ENCODE results near the gene HINT3. TPM values are rescaled to one million over a fixed set of nuclear protein-coding genes. Genes with fewer than 3 reads are reported as not detected.

The HINT3 gene
- total RNA-seq, 1 donor from 2014 or later, result 11.8 TPM

- H3K9me3 Mint-ChIP-seq (ENCODE audit: unreplicated experiment), result no peaks in the 10 kb centered on the region
- H3K4me3 Mint-ChIP-seq (ENCODE audit: unreplicated experiment), result peak overlapping the region; percentile 75
- no peaks in the 10 kb centered on the region for H3K27me3 ChIP-seq (ENCODE audit: insufficient read depth, low read length)
- peak overlapping the region; percentile 35 for H3K4me3 ChIP-seq (ENCODE audit: insufficient read depth, low read depth, low read length)
- DNase-seq (ENCODE audit: low read depth), result peak; percentile 82
- H3K9me3 ChIP-seq (ENCODE audit: insufficient read depth, low read depth, low read length), result no peaks in the 10 kb centered on the region
- H3K27ac ChIP-seq (ENCODE audit: low read depth, low read length), result no peak overlapping the region
- H3K27me3 Mint-ChIP-seq (ENCODE audit: low read depth, unreplicated experiment), result no peaks in the 10 kb centered on the region
- peaks cover 11% of the 10 kb centered on the region for H3K4me1 Mint-ChIP-seq (ENCODE audit: low read depth, unreplicated experiment)
- H3K79me2 ChIP-seq (ENCODE audit: insufficient read depth, low read length), result no peaks in the 10 kb centered on the region
- no peak for FAIRE-seq
- no peaks in the 10 kb centered on the region for H4K20me1 ChIP-seq (ENCODE audit: insufficient read depth, low read length)
- TF ChIP-seq EZH2 (IDR thresholded peaks at IDR 0.05; ENCODE audit: insufficient read depth, low read length) (no peak), CTCF (IDR thresholded peaks at IDR 0.05; ENCODE audit: insufficient read depth, low read depth, low read length) (no peak)
- H3K36me3 ChIP-seq (ENCODE audit: insufficient read depth, low read length), result peaks cover 4% of the 10 kb centered on the region
- H3K4me1 ChIP-seq (ENCODE audit: insufficient read depth, low read length), result peaks cover 3% of the 10 kb centered on the region
- H3K9ac ChIP-seq (ENCODE audit: low read length), result peak overlapping the region; percentile 54
- H3K4me2 ChIP-seq (ENCODE audit: low read length), result peak overlapping the region; percentile 72
- H3K36me3 Mint-ChIP-seq (ENCODE audit: low read depth, unreplicated experiment), result peaks cover 26% of the 10 kb centered on the region
- H2AFZ ChIP-seq (ENCODE audit: low read depth, low read length), result no peak overlapping the region
- peak overlapping the region; percentile 58 for H3K27ac Mint-ChIP-seq (ENCODE audit: unreplicated experiment)
These were observed 37.6 kb upstream of the HINT3 start for GRCh38 chr6:125918681-125919566.

GRCh38 chr6:125919618-125920017 lies 37.0 kb upstream of the HINT3 start:
- Mint-ChIP-seq H3K9me3 (ENCODE audit: unreplicated experiment) (no peaks in the 10 kb centered on the region), H3K27me3 (ENCODE audit: low read depth, unreplicated experiment) (no peaks in the 10 kb centered on the region), H3K4me1 (ENCODE audit: low read depth, unreplicated experiment) (peaks cover 11% of the 10 kb centered on the region), H3K36me3 (ENCODE audit: low read depth, unreplicated experiment) (peaks cover 26% of the 10 kb centered on the region), H3K27ac (ENCODE audit: unreplicated experiment) (no peak overlapping the region), H3K4me3 (ENCODE audit: unreplicated experiment) (peak overlapping the region; percentile 75)
- Histone ChIP-seq H3K27me3 (ENCODE audit: insufficient read depth, low read length) (no peaks in the 10 kb centered on the region), H3K4me2 (ENCODE audit: low read length) (peak overlapping the region; percentile 72), H3K4me3 (ENCODE audit: insufficient read depth, low read depth, low read length) (no peak overlapping the region), H3K79me2 (ENCODE audit: insufficient read depth, low read length) (no peaks in the 10 kb centered on the region), H3K27ac (ENCODE audit: low read depth, low read length) (no peak overlapping the region), H3K9ac (ENCODE audit: low read length) (peak overlapping the region; percentile 54), H4K20me1 (ENCODE audit: insufficient read depth, low read length) (no peaks in the 10 kb centered on the region), H3K36me3 (ENCODE audit: insufficient read depth, low read length) (peaks cover 7% of the 10 kb centered on the region), H2AFZ (ENCODE audit: low read depth, low read length) (no peak overlapping the region), H3K4me1 (ENCODE audit: insufficient read depth, low read length) (no peaks in the 10 kb centered on the region), H3K9me3 (ENCODE audit: insufficient read depth, low read depth, low read length) (no peaks in the 10 kb centered on the region)
- TF ChIP-seq EZH2 (IDR thresholded peaks at IDR 0.05; ENCODE audit: insufficient read depth, low read length) (no peak), CTCF (IDR thresholded peaks at IDR 0.05; ENCODE audit: insufficient read depth, low read depth, low read length) (no peak)
- no peak for DNase-seq (ENCODE audit: low read depth)
- FAIRE-seq, result no peak

Data from astrocyte (in vitro differentiated cells and primary cell).